Loucy (cell line): ENCODE measurements around the gene ARG2.

ENCODE experiments used
- H2AFZ ChIP-seq: fragments of 200-600 bp; sonication (generic); 2 replicates; pipeline ENCODE4 v1.6.0; 2016; ENCODE audit warnings: antibody characterized with exemption, mild to moderate bottlenecking, low read length, moderate library complexity
- H3F3A ChIP-seq: fragments of 200-600 bp; 2 replicates; pipeline ENCODE4 v1.6.0; 2016; ENCODE audit warnings: antibody characterized with exemption, low read depth, mild to moderate bottlenecking
- H3K27me3 ChIP-seq: fragments of 200-600 bp; sonication (generic); 2 replicates; pipeline ENCODE4 v1.6.1; 2014; ENCODE audit warnings: low read length, mild to moderate bottlenecking; ENCODE audit not compliant: insufficient read depth, poor library complexity, severe bottlenecking
- H3K36me3 ChIP-seq: fragments of 200-600 bp; sonication (generic); 2 replicates; pipeline ENCODE4 v1.6.1; 2016; ENCODE audit warnings: low read length; ENCODE audit not compliant: insufficient read depth
- H3K4me1 ChIP-seq: fragments of 200-600 bp; sonication (generic); 2 replicates; pipeline ENCODE4 v1.5.1; 2014; ENCODE audit warnings: low read length, mild to moderate bottlenecking; ENCODE audit not compliant: insufficient read depth, poor library complexity, severe bottlenecking
- H3K4me2 ChIP-seq: fragments of 200-600 bp; sonication (generic); 2 replicates; pipeline ENCODE4 v1.6.0; 2014; ENCODE audit warnings: antibody characterized with exemption, low read length, low read depth, mild to moderate bottlenecking; ENCODE audit not compliant: poor library complexity, severe bottlenecking
- H3K4me3 ChIP-seq: fragments of 200-600 bp; sonication (generic); 2 replicates; pipeline ENCODE4 v1.5.1; 2014; ENCODE audit warnings: low read length, mild to moderate bottlenecking, mixed read lengths; ENCODE audit not compliant: poor library complexity, severe bottlenecking
- H3K79me2 ChIP-seq: fragments of 200-600 bp; sonication (generic); 2 replicates; pipeline ENCODE4 v1.6.1; 2014; ENCODE audit warnings: low read length; ENCODE audit not compliant: insufficient read depth
- H3K9ac ChIP-seq: fragments of 200-600 bp; sonication (generic); 2 replicates; pipeline ENCODE4 v1.6.0; 2014; ENCODE audit warnings: mild to moderate bottlenecking, low read depth, low read length, moderate library complexity; ENCODE audit not compliant: poor library complexity, severe bottlenecking
- H3K9me2 ChIP-seq: fragments of 200-600 bp; sonication (generic); replicated peaks from 2 replicates; pipeline ENCODE4 v1.6.1; 2016; ENCODE audit warnings: low read depth, low read length, mixed read lengths
- H3K9me3 ChIP-seq: fragments of 200-600 bp; sonication (generic); 2 replicates; pipeline ENCODE4 v1.6.1; 2014; ENCODE audit warnings: mild to moderate bottlenecking, antibody characterized with exemption, low read length, low read depth; ENCODE audit not compliant: insufficient read depth
- H4K20me1 ChIP-seq: fragments of 200-600 bp; sonication (generic); 2 replicates; pipeline ENCODE4 v1.6.0; 2014; ENCODE audit warnings: antibody characterized with exemption, low read length, mild to moderate bottlenecking; ENCODE audit not compliant: insufficient read depth, poor library complexity, severe bottlenecking
- EZH2phosphoT487 ChIP-seq: fragments of 200-600 bp; IDR thresholded peaks from 2 replicates; pipeline ENCODE4 v1.6.1; 2018; ENCODE audit warnings: antibody characterized with exemption, mild to moderate bottlenecking, moderate library complexity, borderline replicate concordance
- TF ChIP-seq, protein P1 (sequence below): fragments of 200-600 bp; sonication (generic); conservative IDR thresholded peaks from 2 replicates; pipeline ENCODE4 v1.5.1; 2014; ENCODE audit warnings: mild to moderate bottlenecking, antibody characterized with exemption, low read length

ARG2 gene

DNA sequence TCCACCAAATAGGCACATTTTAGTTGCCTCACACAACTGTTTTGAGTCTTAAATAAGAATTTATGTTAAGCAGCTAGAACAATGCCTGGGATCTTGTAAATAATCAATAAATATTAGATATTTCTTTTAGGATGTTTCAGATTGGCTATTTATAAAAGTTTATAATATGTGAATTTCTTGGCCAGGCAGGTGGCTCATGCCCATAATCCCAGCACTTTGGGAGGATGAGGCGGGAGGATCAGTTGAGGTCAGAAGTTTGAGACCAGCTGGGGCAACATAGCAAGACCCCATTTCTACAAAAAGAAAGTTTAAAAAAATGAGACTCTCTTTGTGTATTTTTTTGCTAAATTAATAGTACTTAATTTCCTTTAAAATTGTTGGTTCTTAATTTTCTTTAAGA, 21.8 kb downstream of the ARG2 start:
- Histone ChIP-seq H3K4me3 (no peak overlapping the region), H3K27me3 (no peaks in the 10 kb centered on the region), H3K4me2 (no peak overlapping the region), H3F3A (no peaks in the 10 kb centered on the region), H3K36me3 (peaks cover 3% of the 10 kb centered on the region; the same call in 1 of the 2 replicates), H3K79me2 (no peaks in the 10 kb centered on the region), H3K4me1 (peaks cover 4% of the 10 kb centered on the region), H2AFZ (no peak overlapping the region), H3K9me3 (no peaks in the 10 kb centered on the region), H3K9ac (no peak overlapping the region), H4K20me1 (no peaks in the 10 kb centered on the region), H3K9me2 (no peaks in the 10 kb centered on the region)
- no peak for TF ChIP-seq EZH2phosphoT487
- TF ChIP-seq, protein P1, sequence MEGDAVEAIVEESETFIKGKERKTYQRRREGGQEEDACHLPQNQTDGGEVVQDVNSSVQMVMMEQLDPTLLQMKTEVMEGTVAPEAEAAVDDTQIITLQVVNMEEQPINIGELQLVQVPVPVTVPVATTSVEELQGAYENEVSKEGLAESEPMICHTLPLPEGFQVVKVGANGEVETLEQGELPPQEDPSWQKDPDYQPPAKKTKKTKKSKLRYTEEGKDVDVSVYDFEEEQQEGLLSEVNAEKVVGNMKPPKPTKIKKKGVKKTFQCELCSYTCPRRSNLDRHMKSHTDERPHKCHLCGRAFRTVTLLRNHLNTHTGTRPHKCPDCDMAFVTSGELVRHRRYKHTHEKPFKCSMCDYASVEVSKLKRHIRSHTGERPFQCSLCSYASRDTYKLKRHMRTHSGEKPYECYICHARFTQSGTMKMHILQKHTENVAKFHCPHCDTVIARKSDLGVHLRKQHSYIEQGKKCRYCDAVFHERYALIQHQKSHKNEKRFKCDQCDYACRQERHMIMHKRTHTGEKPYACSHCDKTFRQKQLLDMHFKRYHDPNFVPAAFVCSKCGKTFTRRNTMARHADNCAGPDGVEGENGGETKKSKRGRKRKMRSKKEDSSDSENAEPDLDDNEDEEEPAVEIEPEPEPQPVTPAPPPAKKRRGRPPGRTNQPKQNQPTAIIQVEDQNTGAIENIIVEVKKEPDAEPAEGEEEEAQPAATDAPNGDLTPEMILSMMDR = no peak

GRCh38 chr14:67641902-67642749, 22.4 kb downstream of the ARG2 start:
- TF ChIP-seq, protein P1 = no peak
- no peak for TF ChIP-seq EZH2phosphoT487
- Histone ChIP-seq H3K36me3 (peaks cover 8% of the 10 kb centered on the region; the same call in 1 of the 2 replicates), H3K27me3 (no peaks in the 10 kb centered on the region), H3K79me2 (no peaks in the 10 kb centered on the region), H3K4me2 (no peak overlapping the region), H3F3A (no peaks in the 10 kb centered on the region), H3K9me3 (no peaks in the 10 kb centered on the region), H2AFZ (no peak overlapping the region), H3K4me3 (no peak overlapping the region), H3K9me2 (no peaks in the 10 kb centered on the region), H4K20me1 (no peaks in the 10 kb centered on the region), H3K9ac (no peak overlapping the region), H3K4me1 (peaks cover 4% of the 10 kb centered on the region)

DNA sequence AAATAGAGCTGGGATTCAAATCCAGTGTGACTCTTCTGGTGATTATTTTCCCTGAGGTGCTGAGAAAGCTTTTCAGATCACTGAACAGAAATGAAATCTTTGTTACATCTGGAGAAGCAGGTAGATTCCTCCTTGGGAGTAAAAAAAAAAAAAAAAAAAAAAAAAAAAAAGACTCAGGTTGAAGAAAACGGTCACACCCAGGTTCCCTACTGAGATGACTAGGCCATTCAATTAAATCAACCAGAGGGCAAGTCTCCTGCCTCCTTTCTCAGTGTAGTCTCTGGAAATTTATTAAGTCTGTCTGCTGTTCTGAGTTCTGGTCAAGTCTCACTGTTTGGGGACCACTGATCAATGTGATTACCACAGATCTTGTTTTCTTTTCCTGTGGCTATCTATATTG, 24.0 kb downstream of the ARG2 start:
- H3K4me2 ChIP-seq = no peak overlapping the region
- no peaks in the 10 kb centered on the region for H3K79me2 ChIP-seq
- no peak for TF ChIP-seq EZH2phosphoT487
- TF ChIP-seq, protein P1 = no peak

More for the DNA sequence above, 24.0 kb downstream of the ARG2 start:
- Histone ChIP-seq H3K4me1 (peaks cover 4% of the 10 kb centered on the region), H2AFZ (no peak overlapping the region), H3K36me3 (peaks cover 11% of the 10 kb centered on the region; the same call in 1 of the 2 replicates), H4K20me1 (no peaks in the 10 kb centered on the region), H3K9me2 (no peaks in the 10 kb centered on the region), H3K27me3 (no peaks in the 10 kb centered on the region), H3F3A (no peaks in the 10 kb centered on the region), H3K4me3 (no peak overlapping the region), H3K9me3 (no peaks in the 10 kb centered on the region), H3K9ac (no peak overlapping the region)
